NCI-H2107 treated with DMSO at 0.1 percent for 48 hours (cell line): ENCODE data around the gene BHLHE40.
"Not testable (repeated sequence)": the region's sequence is repeated elsewhere in the genome, so short reads cannot be mapped to it uniquely, and the experiment has no call there.

Experiments
- DNase-seq: peaks from one replicate; lab custom pipeline; 2025; ENCODE audit not compliant: unreplicated experiment; lab: John Stamatoyannopoulos, UW

BHLHE40 gene

DNA sequence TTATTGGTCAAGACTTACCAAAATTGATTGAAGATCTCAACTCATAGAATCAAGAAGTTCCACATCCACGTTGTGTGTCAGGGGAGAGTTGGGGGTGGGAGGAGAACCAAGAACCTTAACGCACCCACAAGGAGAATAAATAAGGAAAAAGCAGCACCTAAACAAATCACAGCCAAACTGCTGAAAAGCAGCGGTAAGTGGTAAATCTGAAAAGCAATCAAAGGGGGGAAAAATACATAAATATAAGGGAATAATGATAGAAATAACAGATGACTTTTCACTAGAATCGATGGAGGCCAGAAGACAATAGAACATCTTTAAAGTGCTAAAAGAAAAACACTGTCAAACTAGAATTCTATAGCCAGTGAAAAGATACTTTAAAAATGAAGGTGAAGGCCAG lies 20.1 kb upstream of the BHLHE40 start:
- DNase-seq: no peak

DNA sequence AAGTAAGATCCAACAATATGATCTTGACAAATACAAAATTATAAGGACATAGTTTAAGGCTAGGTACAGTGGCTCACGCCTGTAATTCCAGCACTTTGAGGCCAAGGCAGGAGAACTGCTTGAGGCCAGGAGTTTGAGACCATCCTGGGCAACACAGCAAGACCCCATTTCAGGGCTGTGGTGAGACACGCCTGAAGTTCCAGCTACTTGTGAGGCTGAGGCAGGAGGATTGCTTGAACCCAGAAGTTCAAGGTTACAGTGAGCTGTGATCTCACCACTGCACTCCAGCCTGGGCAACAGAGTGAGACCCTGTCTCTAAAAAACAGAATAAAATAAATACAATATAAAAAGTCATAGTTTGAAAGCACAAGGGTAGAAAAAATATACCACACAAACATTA lies 17.4 kb upstream of the BHLHE40 start:
- DNase-seq: not testable (repeated sequence)

- no peak for DNase-seq
Measured at GRCh38 chr3:4963669-4964570, 15.3 kb upstream of the BHLHE40 start.

DNA sequence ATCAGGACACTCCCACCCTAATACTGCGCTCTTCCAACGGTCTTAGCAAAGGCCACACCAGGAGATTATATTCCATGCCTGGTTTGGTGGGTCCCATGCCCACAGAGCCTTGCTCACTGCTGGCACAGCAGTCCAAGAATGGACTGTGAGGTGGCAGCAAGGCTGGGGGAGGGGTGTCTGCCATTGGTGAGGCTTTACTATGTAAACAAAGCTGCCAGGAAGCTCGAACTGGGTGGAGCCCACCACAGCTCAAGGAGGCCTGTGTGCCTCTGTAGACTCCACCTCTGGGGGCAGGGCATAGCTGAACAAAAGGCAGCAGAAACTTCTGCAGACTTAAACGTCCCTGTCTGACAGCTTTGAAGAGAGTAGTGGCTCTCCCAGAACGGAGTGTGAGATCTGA lies 13.2 kb upstream of the BHLHE40 start:
- not testable (repeated sequence) for DNase-seq

DNA sequence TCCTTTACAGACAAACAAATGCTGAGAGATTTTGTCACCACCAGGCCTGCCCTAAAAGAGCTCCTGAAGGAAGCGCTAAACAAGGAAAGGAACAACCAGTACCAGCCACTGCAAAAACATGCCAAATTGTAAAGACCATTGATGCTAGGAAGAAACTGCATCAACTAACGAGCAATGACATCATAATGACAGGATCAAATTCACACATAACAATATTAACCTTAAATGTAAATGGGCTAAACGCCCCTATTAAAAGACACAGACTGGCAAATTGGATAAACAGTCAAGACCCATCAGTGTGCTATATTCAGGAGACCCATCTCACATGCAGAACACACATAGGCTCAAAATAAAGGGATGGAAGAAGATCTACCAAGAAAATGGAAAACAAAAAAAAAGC lies 11.6 kb upstream of the BHLHE40 start:
- not testable (repeated sequence) for DNase-seq

- not testable (repeated sequence) for DNase-seq
Measured at GRCh38 chr3:4971437-4971836, 7.8 kb upstream of the BHLHE40 start.

GRCh38 chr3:4971838-4972237 lies 7.4 kb upstream of the BHLHE40 start:
- no peak for DNase-seq

DNA sequence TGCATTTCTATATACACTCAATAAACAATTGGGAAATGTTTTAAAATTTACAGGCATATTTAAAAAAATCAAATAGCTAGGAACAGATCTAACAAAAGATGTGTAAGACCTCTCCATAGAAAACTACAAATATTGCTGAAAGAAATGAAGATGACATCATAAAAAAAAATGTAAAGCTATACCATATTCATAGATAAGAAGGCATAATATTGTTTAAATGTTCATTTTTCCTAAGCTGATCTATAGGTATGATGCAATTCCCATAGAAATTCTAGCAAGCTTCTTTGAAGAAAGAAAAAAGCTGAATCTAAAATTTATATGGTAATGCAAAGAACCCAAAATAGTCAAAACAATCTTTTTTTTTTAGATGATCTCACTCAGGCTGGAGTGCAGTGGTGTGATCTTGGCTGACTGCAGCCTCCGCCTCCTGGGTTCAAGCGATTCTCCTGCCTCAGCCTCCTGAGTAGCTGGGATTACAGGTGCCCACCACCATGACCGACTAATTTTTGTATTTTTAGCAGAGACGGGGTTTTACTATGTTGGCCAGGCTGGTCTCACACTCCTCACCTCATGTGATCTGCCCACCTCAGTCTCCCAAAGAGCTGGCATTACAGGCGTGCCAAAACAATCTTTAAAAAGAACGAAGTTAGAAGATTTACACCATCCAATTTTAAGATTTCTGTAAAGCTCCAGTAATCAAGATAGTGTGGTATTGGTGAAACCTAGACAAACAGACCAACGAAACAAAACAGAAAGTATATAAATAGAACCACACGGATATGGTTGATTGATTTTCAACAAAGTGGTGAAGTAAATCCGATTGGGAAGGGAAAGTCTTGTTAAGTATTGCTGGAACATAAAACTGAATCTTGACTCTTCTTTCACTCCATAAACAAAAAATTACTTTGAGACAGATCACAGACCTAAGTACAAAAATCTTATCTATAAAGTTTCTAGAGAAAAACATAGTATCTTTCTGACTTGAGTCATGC lies 6.3 kb upstream of the BHLHE40 start:
- DNase-seq: no peak

DNA sequence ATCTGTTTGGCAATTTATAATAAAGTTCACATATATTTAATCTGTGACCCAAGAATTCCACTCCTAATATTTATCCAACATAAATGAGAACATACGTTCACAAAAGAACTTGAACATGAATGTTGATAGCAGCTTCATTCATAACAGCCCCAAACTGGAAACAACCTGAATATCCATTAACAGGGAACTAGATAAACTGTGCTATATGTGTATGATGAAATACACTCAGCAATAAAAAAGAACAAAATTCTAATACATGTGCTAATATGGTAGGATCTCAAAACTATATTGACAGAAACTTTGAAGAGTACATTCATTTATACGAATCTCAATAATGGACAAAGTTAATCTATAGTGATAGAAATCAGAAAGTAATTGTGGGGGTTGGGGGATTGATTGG lies 5.1 kb upstream of the BHLHE40 start:
- no peak for DNase-seq

GRCh38 chr3:4976109-4976508 lies 3.1 kb upstream of the BHLHE40 start:
- no peak for DNase-seq

DNA sequence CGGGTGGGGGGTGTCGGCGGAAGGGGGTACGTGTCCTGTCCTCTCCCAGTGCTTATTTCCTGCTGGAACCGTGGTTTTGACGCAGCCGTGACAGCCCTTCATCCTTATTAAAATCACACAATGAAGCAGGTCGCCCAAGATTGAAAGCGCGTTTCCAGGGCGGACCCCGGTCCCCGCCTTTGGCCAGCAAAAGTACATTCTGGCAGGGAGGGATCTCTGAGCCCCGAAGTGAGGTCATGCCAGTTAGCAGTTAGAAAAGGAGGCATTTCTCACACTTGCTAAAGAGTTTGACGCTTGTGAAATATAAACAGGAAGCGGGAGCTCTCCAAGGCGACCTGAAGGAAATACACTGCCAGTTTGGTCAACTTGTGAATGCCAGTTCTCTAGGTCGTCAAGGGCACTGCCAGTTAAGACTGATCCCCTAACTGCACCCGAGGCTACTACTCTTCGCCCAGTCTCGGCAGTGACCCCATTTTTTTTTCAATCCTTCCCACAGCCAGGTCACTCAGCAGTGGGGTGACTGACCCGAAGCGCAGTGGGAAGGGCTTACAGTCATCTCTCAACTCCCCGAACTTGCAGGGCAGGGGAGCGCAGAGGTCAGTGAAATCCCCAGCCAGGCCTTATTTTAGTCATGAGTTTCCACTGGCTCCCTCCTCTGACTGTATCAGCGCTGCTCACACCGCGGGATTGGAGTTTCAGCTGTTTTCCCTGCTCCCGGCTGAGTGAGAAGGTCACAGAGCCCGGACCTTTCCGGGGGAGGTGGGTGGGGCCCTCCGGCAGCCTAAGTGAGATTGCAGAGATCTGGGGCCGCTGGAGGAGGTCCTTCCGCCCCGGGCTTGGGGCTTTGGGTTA lies 2.0 kb upstream of the BHLHE40 start:
- DNase-seq: no peak

DNA sequence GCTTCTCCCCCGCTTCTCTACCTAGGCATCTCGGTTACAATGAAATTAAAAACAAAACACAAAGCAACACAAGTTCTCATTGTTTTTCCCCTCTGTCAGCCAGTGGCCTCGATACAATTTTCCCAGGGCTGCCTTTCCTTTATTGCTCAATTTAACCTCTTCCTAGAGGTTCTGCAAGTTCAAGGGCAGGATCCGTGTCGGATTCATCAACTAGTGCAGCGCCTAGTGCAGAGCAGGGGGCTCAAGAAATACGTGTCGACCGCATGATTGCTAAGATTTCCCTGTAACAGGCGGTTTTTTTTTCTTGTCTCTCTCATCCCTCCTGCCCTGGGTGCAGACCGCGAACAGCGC lies 1.4 kb upstream of the BHLHE40 start:
- DNase-seq: no peak

GRCh38 chr3:4978204-4978965 lies 852 bp upstream of the BHLHE40 start:
- DNase-seq: peak; percentile 6

DNA sequence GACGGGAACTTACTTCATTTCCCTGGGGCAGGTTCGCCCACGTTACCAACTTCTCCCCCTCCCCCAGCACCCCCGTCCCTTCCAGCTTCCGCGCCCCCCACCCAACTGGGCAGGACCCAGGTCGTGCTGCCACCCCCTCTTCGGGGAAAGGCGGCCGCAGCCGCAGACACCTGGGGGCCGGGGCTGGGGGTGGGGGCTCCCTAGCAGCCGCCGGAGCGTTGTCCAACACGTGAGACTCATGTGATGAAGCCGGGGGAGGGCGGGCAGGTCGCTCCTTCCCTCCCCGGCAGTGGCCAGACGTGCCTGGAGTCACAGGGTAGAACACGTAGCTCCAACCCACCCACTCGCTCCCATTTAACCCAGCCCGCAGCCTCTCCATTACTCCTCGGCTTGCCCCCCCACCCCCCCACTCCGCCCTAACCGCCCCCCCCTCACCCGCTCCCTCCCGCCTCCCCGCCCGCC lies 240 bp upstream of the BHLHE40 start:
- DNase-seq: no peak

DNA sequence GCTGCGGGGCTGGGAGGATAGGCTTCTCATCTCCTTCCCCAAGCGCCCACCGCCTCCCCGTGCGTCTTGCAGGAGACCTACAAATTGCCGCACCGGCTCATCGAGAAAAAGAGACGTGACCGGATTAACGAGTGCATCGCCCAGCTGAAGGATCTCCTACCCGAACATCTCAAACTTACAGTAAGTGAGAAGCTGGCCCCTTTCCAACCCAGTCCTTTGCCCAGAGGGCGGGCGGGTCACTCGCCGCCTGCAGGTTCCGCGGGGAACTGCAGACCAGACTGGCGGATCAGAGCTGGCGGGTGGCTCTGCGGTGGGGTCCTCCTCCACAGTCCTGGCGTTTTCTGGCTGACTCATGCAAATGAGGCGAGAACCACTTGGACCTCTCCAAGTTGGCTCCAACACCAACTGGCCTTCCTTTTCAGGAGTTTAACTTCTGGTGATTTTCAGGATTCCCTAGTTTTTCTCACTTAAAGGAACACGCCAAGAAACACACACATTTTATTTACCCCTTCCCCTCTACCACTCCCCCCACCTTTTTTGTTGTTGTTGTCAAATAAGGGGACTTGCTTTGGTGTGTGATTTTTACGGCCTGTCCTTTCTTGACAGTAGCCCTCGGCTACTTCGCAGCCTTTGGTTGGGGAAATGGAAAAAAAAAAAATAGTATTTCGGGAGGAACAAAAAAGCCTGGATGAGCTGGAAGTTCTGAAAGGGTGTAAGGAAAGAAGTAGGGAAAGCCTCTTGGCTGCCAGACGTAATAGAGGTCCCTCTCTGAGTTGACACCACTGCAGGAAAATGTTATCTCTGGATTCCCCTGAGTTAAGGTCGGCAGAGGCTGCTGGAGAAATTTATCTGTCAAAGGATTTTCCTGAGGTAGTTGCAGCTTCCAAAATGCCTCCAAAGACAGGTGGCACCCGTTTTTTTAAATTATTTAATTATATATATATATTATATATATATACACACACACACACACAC lies 1.3 kb downstream of the BHLHE40 start:
- DNase-seq: no peak

GRCh38 chr3:4981294-4981664 lies 2.0 kb downstream of the BHLHE40 start:
- DNase-seq: no peak

DNA sequence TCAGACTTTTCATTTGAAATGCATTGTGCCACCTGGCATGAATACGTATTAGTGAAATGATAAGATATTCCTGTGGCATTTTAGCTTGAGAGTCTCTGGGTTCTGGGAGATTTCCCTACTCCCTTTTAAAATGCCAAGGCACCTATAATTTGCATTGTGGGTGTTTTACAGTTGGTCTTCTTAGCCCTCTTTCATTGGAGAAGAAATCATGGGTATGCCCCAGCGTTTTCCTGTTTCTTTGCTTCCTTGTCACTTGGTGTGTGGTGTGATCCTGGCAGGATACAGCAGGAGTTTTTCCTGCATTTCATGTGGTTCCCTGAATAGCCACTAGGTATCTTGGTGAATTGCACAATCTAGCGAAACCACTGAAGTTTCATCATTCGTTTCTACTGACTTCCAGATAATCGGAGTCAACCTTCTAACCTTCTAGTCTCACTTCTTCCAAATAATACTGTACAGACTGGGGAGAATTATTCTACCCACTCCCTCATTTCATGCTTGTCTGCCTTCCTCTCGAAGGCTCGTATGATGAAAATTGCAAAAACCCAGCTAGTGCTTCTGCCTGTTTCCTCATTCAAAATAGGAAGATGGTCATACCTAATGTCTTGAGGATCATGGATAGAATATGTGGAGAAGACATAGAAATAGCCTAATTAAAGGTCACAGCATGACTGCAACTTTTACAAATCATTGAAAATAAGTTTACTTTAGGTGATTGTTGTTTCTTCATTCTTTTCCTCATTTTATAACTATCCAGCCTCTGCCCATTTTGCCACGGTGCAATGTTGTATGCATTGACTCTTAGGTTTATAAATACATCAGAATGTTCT lies 2.6 kb downstream of the BHLHE40 start:
- DNase-seq: no peak
